PFSK-1 (cell line): Measurements from ENCODE around the gene F12.

ENCODE experiments used
- POLR2AphosphoS5 ChIP-seq: IDR thresholded peaks from 2 replicates; pipeline ENCODE4 v1.6.1; 2012; ENCODE audit warnings: low read depth, mild to moderate bottlenecking, control low read depth, low read length, moderate library complexity
- REST ChIP-seq, 2 experiments: IDR thresholded peaks; 2 replicates each; pipeline versions ENCODE4 v1.6.1 to v1.8.0; 2011 to 2012; ENCODE audit warnings: low read depth in 2 of 2, low read length in 2 of 2, control low read depth in 1 of 2, inconsistent platforms in 1 of 2, mild to moderate bottlenecking in 1 of 2, moderate library complexity in 1 of 2; ENCODE audit not compliant: insufficient read depth in 1 of 2
- SIN3A ChIP-seq: IDR thresholded peaks from 2 replicates; pipeline ENCODE4 v1.6.1; 2012; ENCODE audit warnings: mild to moderate bottlenecking, low read length, moderate library complexity, borderline replicate concordance; ENCODE audit not compliant: insufficient read depth
- TAF1 ChIP-seq: IDR thresholded peaks from 2 replicates; pipeline ENCODE4 v1.6.1; 2012; ENCODE audit warnings: low read length, control low read depth, borderline replicate concordance; ENCODE audit not compliant: insufficient read depth

GRCh38 chr5:177357146-177357458 is 52.3 kb downstream of the F12 start:
- TF ChIP-seq TAF1 = no peak
- no peak for TF ChIP-seq POLR2AphosphoS5
- no peak for TF ChIP-seq REST (IDR thresholded peaks at IDR 0.05; ENCODE audit: insufficient read depth in 1 of 2, low read depth in 2 of 2, low read length in 2 of 2)
- no peak for TF ChIP-seq SIN3A
